GM18505 (cell line): ENCODE results near the gene DIP2C.

Experiments used
- ATAC-seq: cut with Tn5 transposase; IDR thresholded peaks from one replicate; pipeline ENCODE4 v1.9.1; 2021; ENCODE audit not compliant: unreplicated experiment
- POLR2A ChIP-seq: IDR thresholded peaks from 4 replicates; pipeline ENCODE4 v1.6.1; 2011; ENCODE audit warnings: borderline replicate concordance; ENCODE audit not compliant: insufficient read depth, insufficient read length; ENCODE audit errors: extremely low read depth

DIP2C gene

DNA sequence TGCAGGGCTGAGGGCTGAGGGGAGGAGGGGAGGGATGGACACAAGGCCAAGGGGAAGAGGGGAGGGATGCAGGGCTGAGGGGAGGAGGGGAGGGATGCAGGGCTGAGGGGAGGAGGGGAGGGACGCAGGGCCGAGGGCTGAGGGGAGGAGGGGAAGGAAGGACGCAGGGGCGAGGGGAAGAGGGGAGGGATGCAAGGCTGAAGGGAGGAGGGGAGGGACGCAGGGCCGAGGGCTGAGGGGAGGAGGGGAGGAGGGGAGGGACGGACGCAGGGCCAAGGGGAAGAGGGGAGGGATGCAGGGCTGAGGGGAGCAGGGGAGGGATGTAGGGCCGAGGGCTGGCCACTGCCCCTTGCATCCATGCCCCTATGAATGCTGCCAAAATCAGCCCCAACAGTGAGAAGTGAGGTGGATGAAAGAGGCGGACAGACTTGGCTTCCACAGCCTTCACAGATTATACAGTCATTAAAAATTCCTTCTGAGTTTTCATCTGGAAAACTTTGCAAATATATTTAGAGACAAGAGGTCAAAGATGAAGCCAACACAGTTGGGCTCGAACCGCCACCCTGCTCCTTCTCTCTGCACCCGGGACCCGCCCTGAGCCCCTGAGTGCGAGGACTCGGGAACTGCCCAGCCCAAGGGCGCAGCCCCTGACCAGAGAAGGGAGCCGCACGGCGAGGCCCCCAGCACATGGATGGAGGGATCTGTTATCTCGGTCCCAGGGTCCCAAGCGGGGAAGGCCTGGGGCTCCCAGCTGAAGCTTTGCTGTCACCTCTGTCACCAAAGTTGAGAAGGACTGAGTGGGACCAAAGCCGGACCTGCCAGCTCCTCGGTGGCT, 65.8 kb downstream of the DIP2C start:
- no peak for TF ChIP-seq POLR2A
- no peak for ATAC-seq

DNA sequence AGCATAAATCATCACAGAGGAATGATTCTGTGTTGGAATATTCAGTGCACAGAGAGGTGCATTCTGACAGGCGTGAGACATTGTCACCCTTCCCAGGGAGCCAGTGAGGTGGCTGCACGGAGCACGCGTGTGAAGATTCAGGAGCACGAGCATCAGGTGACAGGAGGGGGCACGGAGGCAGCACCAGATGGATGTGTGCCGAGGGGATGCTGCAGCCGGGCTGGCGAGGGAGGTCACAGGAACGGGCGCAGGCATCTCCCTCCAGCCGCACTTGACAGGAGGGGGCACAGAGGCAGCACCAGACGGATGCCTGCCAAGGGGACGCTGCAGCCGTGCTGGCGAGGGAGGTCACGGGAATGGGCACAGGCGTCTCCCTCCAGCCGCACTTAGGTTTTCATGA, 66.5 kb downstream of the DIP2C start:
- no peak for TF ChIP-seq POLR2A
- ATAC-seq, result no peak

DNA sequence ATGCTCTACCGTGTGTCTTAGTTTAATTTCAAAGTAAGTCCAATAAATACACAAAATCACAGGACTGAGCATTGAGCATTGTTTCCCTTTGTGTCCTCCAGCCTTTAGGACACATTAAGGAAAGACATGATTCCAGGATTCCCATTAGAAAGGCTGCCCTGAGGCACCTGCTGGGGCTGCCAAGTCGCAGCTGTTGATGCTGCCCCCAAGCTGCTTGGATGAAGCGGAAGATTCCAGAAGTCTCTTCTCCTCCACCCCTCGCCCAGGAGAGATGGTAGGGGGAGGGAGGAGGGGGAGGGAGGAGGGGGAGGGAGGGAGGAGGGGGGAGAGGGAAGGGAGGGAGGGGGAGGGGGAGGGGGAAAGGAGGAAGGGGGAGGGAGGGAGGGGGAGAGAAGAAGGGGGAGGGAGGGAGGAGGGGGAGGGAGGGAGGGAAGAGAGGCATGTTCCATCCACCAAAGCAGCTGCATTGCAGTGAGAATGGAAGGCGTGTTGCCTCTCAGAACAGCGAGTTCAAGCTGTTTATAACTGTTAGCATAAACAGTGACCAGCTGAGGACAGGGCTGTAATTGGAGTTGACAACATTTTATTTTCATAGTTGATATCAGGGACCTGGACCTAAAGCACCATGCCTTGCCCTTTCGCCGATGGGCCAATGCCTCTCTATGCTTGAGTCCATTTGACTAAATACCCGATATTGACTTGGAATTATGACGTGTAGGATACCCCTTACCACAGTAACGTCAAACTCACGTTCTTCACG, 67.3 kb downstream of the DIP2C start:
- TF ChIP-seq POLR2A, result no peak
- ATAC-seq, result no peak

DNA sequence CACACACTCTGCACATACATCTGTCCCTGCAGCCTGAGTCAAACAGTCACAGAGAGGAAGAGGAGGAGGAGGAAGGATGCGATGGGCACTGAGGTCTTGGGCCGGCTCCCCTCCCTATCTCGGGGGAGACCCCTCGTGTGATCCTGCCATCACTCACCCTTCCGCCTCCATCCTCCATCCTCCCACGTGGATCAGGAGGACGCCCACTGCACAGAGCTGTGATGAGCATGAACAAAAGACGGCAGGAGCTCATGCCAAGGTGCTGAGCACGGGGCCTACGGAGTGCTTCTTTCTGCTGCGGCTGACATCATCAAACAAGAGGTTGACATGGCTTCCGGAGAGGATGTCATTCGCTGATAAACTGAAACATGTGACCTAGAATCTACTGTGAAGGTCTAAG, 68.0 kb downstream of the DIP2C start:
- no peak for ATAC-seq
- no peak for TF ChIP-seq POLR2A

DNA sequence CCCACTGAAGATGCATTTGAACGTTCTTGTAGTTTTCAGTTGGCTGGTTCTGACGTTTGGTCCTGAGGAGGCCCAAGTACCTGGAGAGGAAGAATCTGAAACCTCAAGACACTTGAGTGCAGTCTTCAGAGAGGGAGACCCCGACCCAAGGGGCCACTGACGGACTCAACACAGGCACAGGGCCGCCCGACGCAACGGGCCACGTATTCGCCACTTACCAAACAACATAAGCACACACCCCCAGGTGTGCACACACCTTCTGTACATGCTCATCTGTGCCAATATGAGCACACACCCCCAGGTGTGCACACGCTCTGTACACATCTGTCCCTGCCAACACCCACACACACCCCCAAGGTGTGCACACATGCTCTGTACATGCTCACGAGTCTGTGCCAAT, 68.5 kb downstream of the DIP2C start:
- no peak for TF ChIP-seq POLR2A
- ATAC-seq, result no peak

DNA sequence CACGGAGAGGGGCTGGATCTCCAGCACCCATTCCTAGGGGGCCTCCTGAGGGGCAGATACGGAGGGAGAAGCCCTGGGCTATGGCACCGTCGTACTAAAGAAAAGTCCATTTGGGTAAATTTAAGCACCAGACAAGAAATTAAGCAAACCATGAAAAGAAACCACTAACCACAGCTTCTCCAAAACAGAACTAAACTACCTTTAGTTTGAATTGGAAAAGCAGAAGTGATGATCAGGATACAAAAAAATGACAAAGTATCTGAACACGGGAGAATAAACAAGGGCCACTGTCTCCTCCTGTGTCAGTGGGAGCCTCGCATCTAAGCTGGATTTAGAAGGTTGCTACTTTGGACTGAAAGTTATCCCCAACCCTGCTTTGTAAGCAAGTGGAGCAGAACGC, 69.1 kb downstream of the DIP2C start:
- TF ChIP-seq POLR2A, result no peak
- no peak for ATAC-seq

DNA sequence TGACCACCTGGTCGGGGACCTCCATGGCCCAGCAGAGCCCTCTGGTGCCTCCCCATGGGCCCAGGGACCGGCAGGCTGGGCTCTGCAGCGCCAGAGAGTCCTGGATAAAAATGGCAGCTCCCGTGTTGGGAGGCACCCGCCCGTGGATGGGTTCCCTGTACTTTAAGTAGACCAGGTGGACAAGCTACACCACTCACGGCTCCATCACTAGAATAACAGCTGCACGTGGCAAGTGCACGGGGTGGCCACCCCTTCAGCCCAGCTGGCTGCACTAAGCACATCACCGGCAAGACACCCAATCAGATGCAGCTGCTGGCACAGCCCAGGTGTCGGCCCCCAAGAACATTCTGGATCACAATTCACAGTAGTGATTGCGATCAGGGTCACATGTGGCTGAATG, 69.8 kb downstream of the DIP2C start:
- no peak for TF ChIP-seq POLR2A
- ATAC-seq, result no peak

DNA sequence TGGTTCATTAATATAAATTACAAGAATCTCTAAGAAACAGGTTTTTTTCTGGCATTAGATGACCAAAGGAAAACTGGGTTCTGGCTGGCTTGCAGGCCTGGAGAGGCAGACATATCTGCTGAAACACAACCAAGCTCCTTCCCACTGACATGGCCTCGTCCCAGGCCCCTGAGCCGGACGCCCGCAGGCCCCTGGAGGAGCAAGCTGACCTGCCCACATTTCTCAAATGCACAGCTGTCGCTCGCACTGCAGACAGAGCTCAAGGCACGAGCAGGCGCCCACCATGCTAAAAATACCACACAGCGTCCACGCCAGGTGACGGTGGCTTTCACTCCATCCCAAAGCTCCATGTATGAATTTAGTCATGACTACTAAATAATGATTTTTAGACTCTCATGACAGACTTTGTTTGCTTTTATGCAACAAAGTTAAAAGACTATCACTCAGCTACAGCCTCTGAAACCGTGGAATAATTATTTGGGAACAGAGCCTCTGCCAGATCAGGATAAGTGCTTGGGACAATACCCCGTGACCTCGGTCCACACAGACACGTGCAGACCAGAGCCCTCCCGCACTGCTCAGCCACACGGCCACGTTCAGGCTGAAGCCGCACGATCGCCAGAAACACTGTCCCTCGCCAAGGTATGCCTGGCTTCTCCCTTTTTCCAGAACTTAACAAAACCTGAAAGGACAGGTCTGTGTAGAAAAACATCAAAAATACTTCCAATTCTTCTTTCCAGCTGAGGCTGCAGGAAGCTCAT, 71.1 kb downstream of the DIP2C start:
- ATAC-seq, result no peak
- no peak for TF ChIP-seq POLR2A

DNA sequence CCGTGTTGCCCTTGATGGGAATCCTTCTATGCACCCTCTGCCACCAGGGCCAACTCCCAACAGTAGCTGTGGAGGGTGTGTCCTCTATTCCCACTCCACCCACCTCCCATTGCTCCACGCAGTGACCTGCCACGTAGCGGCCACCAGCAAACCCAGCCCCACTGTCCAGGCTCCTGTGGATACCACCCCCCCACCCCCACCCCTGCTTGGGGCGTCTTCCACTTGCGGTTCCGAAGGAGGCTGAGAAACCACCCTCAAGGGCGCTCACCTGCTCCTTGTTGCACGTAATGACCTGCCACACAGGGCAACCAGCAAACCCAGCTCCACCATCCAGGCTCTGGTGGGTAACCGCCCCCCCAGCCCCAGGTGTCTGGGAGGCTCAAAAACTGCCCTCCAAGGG, 72.0 kb downstream of the DIP2C start:
- no peak for TF ChIP-seq POLR2A
- ATAC-seq, result no peak

DNA sequence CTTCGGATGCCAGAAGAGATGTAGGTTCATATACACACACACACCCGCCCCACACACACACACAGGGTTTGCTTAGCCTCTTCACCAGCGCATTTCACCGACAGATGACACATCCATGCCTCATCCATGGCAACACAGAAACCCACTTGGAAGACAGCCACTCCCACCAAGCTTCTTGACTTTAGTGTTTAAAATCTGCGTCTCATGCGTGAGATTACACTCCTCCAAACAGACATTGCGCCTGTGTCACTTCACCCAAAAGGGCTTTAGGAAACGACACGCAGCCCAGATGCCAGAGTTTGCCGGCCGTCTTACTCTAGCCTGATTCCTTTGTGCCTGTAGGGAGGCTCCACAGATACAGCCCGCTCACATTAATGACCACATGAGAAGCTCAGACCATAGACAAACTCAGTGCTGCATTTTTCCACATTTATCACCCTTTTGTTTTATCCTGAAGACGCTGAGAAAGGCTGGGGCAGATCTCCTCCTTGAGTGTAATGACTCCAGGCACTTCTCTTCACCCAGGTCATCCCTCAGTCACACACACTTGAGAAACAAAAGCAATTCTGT, 73.8 kb downstream of the DIP2C start:
- TF ChIP-seq POLR2A, result no peak

DNA sequence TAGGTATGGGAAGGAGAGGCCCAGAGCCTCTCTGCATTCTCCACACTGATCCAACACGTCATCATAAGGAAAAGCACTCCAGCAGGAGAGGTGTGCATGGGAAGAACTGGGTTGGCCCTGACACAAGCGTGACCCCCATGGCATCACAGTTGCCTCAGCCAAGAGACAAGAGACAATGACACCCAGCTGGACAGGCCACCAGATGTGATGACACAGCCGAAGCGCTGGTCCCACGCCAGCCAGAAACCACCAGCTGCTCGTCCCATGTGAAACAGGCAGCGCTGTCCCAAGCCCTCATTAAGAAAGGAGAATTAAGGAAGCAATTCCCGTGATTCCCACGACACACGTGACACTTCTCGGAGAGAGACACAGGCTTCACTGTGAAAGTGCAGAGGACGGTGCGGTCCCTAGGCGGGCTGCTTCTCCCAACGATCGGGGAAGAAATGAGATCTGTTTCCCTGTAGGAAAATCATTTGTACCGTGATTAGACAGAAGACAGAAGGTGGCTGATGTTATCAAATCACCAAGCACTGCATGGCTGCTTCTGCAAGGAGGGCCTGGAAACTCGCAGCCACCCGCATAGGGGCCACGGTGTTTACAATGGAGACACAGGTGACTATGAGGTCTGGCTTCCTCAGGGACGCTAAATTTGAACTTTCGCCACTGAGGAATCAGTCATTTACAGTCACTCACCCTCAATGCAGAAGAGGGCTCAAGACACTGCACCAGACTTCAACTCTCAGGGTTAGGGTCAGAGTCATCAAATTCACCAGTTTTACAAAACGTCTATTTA, 74.5 kb downstream of the DIP2C start:
- no peak for ATAC-seq
- no peak for TF ChIP-seq POLR2A

More for the DNA sequence above, 73.8 kb downstream of the DIP2C start:
- no peak for ATAC-seq

DNA sequence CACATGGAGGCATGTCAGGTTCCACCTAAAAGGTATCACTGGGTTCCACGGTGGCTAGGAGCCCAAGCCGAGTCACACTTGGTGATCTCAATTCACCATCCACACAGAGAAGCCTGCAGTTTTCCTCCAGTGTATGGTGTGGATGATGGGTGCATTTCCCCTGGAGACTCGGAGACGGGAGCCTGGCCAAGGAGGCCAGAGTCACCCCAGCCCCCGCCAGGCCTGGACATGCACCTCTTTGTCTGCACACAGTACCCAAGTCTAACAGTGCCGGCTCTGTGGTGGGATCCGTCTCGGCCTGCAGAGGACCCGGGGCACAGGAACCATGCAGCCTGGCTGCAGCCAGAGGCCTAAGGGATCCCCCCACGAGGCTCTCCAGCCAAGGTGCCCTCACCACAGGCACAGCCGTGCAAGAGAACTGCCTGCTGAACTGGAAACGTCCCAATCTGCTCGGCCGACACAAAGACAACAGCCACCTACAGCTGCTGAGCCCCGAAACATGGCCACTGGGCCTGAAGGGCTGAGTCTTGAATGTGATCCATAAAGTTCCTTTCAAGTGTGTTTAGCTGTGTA, 75.2 kb downstream of the DIP2C start:
- TF ChIP-seq POLR2A, result no peak
- ATAC-seq, result no peak
